ENCODE results near the gene ITGA1.
A peak's percentile ranks its signal among the peaks of the same experiment; 100 is the strongest.

Gene ITGA1

GRCh38 chr5:52922384-52922783 is 134.7 kb downstream of the ITGA1 start:
- no peak overlapping the region for H3K4me3 ChIP-seq (replicated peaks; ENCODE audit: low read depth, low read length)
- peak; percentile 80 for DNase-seq (ENCODE audit: extremely low read depth, low read depth)
- TF ChIP-seq CTCF (IDR thresholded peaks at IDR 0.05; ENCODE audit: low read depth, low read length, missing control alignments): no peak

- no peak for TF ChIP-seq CTCF (IDR thresholded peaks at IDR 0.05; ENCODE audit: low read depth, low read length, missing control alignments)
- no peak for DNase-seq (ENCODE audit: extremely low read depth, low read depth)
- H3K4me3 ChIP-seq (replicated peaks; ENCODE audit: low read depth, low read length): no peak overlapping the region
These were observed 136.7 kb downstream of the ITGA1 start for GRCh38 chr5:52924456-52924855.

DNA sequence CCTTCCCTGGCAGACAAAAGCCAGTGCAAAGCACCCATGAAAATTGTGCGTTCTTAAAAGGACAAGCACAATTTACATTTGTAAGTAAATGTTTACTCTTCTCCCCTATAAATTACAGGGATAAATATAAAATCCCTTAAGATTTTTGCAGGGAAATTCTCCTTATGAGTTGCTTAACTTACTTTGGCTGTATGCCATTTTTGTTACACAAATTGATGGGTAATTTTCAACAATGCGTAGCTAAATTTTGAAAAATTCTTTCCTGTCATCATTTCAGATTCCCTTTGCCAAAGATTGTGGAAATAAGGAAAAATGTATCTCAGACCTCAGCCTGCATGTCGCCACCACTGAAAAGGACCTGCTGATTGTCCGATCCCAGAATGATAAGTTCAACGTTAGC is 137.3 kb downstream of the ITGA1 start:
- DNase-seq (ENCODE audit: extremely low read depth, low read depth): no peak
- no peak for TF ChIP-seq CTCF (IDR thresholded peaks at IDR 0.05; ENCODE audit: low read depth, low read length, missing control alignments)
- H3K4me3 ChIP-seq (replicated peaks; ENCODE audit: low read depth, low read length): no peak overlapping the region

GRCh38 chr5:52928689-52929088 is 141.0 kb downstream of the ITGA1 start:
- no peak overlapping the region for H3K4me3 ChIP-seq (replicated peaks; ENCODE audit: low read depth, low read length)
- no peak for DNase-seq (ENCODE audit: extremely low read depth, low read depth)
- TF ChIP-seq CTCF (IDR thresholded peaks at IDR 0.05; ENCODE audit: low read depth, low read length, missing control alignments): no peak

GRCh38 chr5:52938226-52938625 is 150.5 kb downstream of the ITGA1 start:
- H3K4me3 ChIP-seq (replicated peaks; ENCODE audit: low read depth, low read length): no peak overlapping the region
- TF ChIP-seq CTCF (IDR thresholded peaks at IDR 0.05; ENCODE audit: low read depth, low read length, missing control alignments): no peak
- DNase-seq (ENCODE audit: extremely low read depth, low read depth): no peak

DNA sequence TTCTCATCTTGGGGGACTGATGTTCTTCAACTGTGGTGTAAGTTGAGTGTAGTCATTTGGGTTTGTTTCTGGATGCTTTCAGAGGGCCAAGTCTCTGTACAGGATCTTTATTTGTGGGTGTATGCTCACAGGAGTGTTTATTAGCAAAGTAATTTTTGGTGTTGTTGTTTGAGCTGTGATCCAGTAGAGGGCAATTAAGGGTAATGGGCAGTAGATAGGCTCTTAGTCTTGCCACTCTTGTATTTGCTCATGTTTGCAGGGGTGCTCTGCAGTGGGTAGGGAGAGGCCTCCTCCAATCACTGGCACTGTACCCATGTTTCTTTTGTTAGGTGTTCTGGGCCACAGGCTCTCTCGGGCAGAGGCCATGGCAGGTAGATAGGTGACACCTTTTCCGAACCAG is 155.6 kb downstream of the ITGA1 start:
- peak; percentile 15 for TF ChIP-seq CTCF (IDR thresholded peaks at IDR 0.05; ENCODE audit: low read depth, low read length, missing control alignments)
- no peak overlapping the region for H3K4me3 ChIP-seq (replicated peaks; ENCODE audit: low read depth, low read length)
- no peak for DNase-seq (ENCODE audit: extremely low read depth, low read depth)

- no peak overlapping the region for H3K4me3 ChIP-seq (replicated peaks; ENCODE audit: low read depth, low read length)
- TF ChIP-seq CTCF (IDR thresholded peaks at IDR 0.05; ENCODE audit: low read depth, low read length, missing control alignments): no peak
- no peak for DNase-seq (ENCODE audit: extremely low read depth, low read depth)
These were observed 156.1 kb downstream of the ITGA1 start for GRCh38 chr5:52943808-52944207.
